H9 (cell line): ENCODE measurements around the gene ATAD2B. TPM values are rescaled to one million over a fixed set of nuclear protein-coding genes. Genes with fewer than 3 reads are reported as not detected.

Source experiments
- DNase-seq: peaks from one replicate; pipeline ENCODE4 v3.0.0-alpha.2; 2017
- H2AFZ ChIP-seq: one replicate; pipeline ENCODE4 v1.6.1; 2013; ENCODE audit warnings: mild to moderate bottlenecking, low read length, control low read depth, moderate library complexity
- H2AK5ac ChIP-seq: 2 replicates; pipeline ENCODE4 v1.6.1; 2013; ENCODE audit warnings: low read length, control low read depth, mixed read lengths; ENCODE audit not compliant: insufficient read length
- H2BK120ac ChIP-seq: one replicate; pipeline ENCODE4 v1.6.1; 2013; ENCODE audit warnings: low read depth, mild to moderate bottlenecking, low read length, control low read depth, inconsistent platforms; ENCODE audit not compliant: poor library complexity, severe bottlenecking
- H2BK12ac ChIP-seq: 2 replicates; pipeline ENCODE4 v1.6.1; 2013; ENCODE audit warnings: low read length, control low read depth, mixed read lengths, low read depth; ENCODE audit not compliant: insufficient read length
- H2BK15ac ChIP-seq: 2 replicates; pipeline ENCODE4 v1.6.1; 2013; ENCODE audit warnings: low read depth, low read length, control low read depth
- H2BK20ac ChIP-seq: one replicate; pipeline ENCODE4 v1.6.1; 2013; ENCODE audit warnings: low read depth, mild to moderate bottlenecking, low read length, control low read depth, inconsistent platforms; ENCODE audit not compliant: poor library complexity, severe bottlenecking
- H2BK5ac ChIP-seq: 2 replicates; pipeline ENCODE4 v1.6.1; 2013; ENCODE audit warnings: low read length, control low read depth, mixed read lengths; ENCODE audit not compliant: insufficient read length
- H3K14ac ChIP-seq: 2 replicates; pipeline ENCODE4 v1.6.1; 2013; ENCODE audit warnings: low read length, control low read depth; ENCODE audit not compliant: insufficient read depth
- H3K18ac ChIP-seq: 2 replicates; pipeline ENCODE4 v1.6.1; 2013; ENCODE audit warnings: low read depth, mild to moderate bottlenecking, mixed read lengths, low read length, control low read depth; ENCODE audit not compliant: insufficient read length
- H3K23ac ChIP-seq: 2 replicates; pipeline ENCODE4 v1.6.1; 2013; ENCODE audit warnings: low read length, control low read depth, mixed read lengths, low read depth; ENCODE audit not compliant: insufficient read length
- H3K23me2 ChIP-seq: 2 replicates; pipeline ENCODE4 v1.6.1; 2013; ENCODE audit warnings: low read depth, mild to moderate bottlenecking, mixed read lengths, low read length, control low read depth; ENCODE audit not compliant: insufficient read length, poor library complexity, severe bottlenecking
- H3K27ac ChIP-seq: 2 replicates; pipeline ENCODE4 v1.5.1; 2013; ENCODE audit warnings: low read length, control low read depth, mixed read lengths, low read depth; ENCODE audit not compliant: insufficient read length
- H3K27me3 ChIP-seq: 2 replicates; pipeline ENCODE4 v1.6.1; 2013; ENCODE audit warnings: low read length, control low read depth, inconsistent platforms; ENCODE audit not compliant: insufficient read depth
- H3K4ac ChIP-seq: 2 replicates; pipeline ENCODE4 v1.6.1; 2013; ENCODE audit warnings: low read depth, mild to moderate bottlenecking, control low read depth, inconsistent platforms, low read length, moderate library complexity
- H3K4me1 ChIP-seq: 2 replicates; pipeline ENCODE4 v1.6.1; 2013; ENCODE audit warnings: low read length, control low read depth, inconsistent platforms; ENCODE audit not compliant: insufficient read depth
- H3K4me2 ChIP-seq: 2 replicates; pipeline ENCODE4 v1.6.1; 2013; ENCODE audit warnings: low read length, control low read depth, mixed read lengths; ENCODE audit not compliant: insufficient read length, insufficient read depth
- H3K56ac ChIP-seq: 2 replicates; pipeline ENCODE4 v1.6.1; 2013; ENCODE audit warnings: low read depth, mild to moderate bottlenecking, mixed read lengths, low read length, control low read depth; ENCODE audit not compliant: insufficient read length
- H3K79me1 ChIP-seq: 2 replicates; pipeline ENCODE4 v1.6.1; 2013; ENCODE audit warnings: low read depth, mild to moderate bottlenecking, moderate library complexity, low read length, control low read depth, inconsistent platforms; ENCODE audit not compliant: insufficient read depth, poor library complexity, severe bottlenecking
- H3K79me2 ChIP-seq: 2 replicates; pipeline ENCODE4 v1.6.1; 2013; ENCODE audit warnings: low read length, control low read depth, inconsistent platforms; ENCODE audit not compliant: insufficient read depth
- H3K9ac ChIP-seq: 2 replicates; pipeline ENCODE4 v1.6.1; 2013; ENCODE audit warnings: low read length, control low read depth, mixed read lengths; ENCODE audit not compliant: insufficient read length; ENCODE audit errors: extremely low read depth
- H3K9me3 ChIP-seq: one replicate; pipeline ENCODE4 v1.6.1; 2013; ENCODE audit warnings: low read depth, low read length, inconsistent platforms; ENCODE audit not compliant: control insufficient read depth
- H3T11ph ChIP-seq: one replicate; pipeline ENCODE4 v1.6.1; 2013; ENCODE audit warnings: mild to moderate bottlenecking, low read length, control low read depth, inconsistent platforms
- H4K20me1 ChIP-seq: one replicate; pipeline ENCODE4 v1.6.1; 2013; ENCODE audit not compliant: control insufficient read depth, insufficient read length, insufficient read depth
- H4K5ac ChIP-seq: 2 replicates; pipeline ENCODE4 v1.6.1; 2013; ENCODE audit warnings: low read depth, mild to moderate bottlenecking, mixed read lengths, low read length, control low read depth; ENCODE audit not compliant: insufficient read length
- H4K8ac ChIP-seq: replicated peaks from 2 replicates; pipeline ENCODE4 v1.6.1; 2013; ENCODE audit warnings: low read length, control low read depth, mixed read lengths, low read depth; ENCODE audit not compliant: insufficient read length
- H4K91ac ChIP-seq: 2 replicates; pipeline ENCODE4 v1.6.1; 2013; ENCODE audit warnings: low read depth, mild to moderate bottlenecking, moderate library complexity, mixed read lengths, low read length, control low read depth; ENCODE audit not compliant: insufficient read length
- H3K27ac Mint-ChIP-seq, 3 experiments: 2 replicates in 2 of 3; 3 replicates in 1 of 3; pipeline ENCODE4 v1.8.0; 2020 to 2021; ENCODE audit warnings: mixed read lengths in 3 of 3, mild to moderate bottlenecking in 1 of 3, moderate library complexity in 1 of 3
- H3K27me3 Mint-ChIP-seq: 2 replicates; pipeline ENCODE4 v1.8.0; 2021; ENCODE audit warnings: low read depth, mild to moderate bottlenecking, moderate library complexity, mixed read lengths
- H3K36me3 Mint-ChIP-seq, 3 experiments: 2 replicates in 2 of 3; 3 replicates in 1 of 3; pipeline ENCODE4 v1.8.0; 2020 to 2021; ENCODE audit warnings: low read depth in 3 of 3, mixed read lengths in 3 of 3; ENCODE audit not compliant: insufficient read depth in 1 of 3
- H3K4me1 Mint-ChIP-seq, 2 experiments: 2 replicates each; pipeline ENCODE4 v1.8.0; 2020; ENCODE audit warnings: mixed read lengths in 2 of 2
- H3K4me3 Mint-ChIP-seq, 2 experiments: 2 replicates in 1 of 2; 3 replicates in 1 of 2; pipeline ENCODE4 v1.8.0; 2020 to 2021; ENCODE audit warnings: mild to moderate bottlenecking in 2 of 2, mixed read lengths in 2 of 2, moderate library complexity in 1 of 2
- H3K9me3 Mint-ChIP-seq, 2 experiments: 2 replicates in 1 of 2; 3 replicates in 1 of 2; pipeline ENCODE4 v1.8.0; 2020; ENCODE audit warnings: mild to moderate bottlenecking in 2 of 2, mixed read lengths in 2 of 2, moderate library complexity in 1 of 2
- CTCF ChIP-seq: fragments of 200-600 bp; sonication (generic); conservative IDR thresholded peaks from 3 replicates; pipeline ENCODE4 v1.8.0; 2021; ENCODE audit warnings: antibody characterized with exemption, mild to moderate bottlenecking
- WGBS: extraction: QIAGEN DNeasy Blood & Tissue Kit; methylation state at CpG from one replicate; pipeline ENCODE4 v1.1.7; 2013; ENCODE audit warnings: missing lambda C conversion rate, low lambda C conversion rate, mixed read lengths; ENCODE audit not compliant: insufficient read length; ENCODE audit errors: extremely low coverage; 5-methylcytosine and 5-hydroxymethylcytosine counted together
- total RNA-seq: library from RNA; stranded (reverse); gene quantifications from 2 replicates; pipeline ENCODE4 v1.2.1, GENCODE V29; 2021

Gene ATAD2B
- total RNA-seq, 1 experiment from 2014 or later = 21.4 TPM

GRCh38 chr2:23900541-23901322 is 26.2 kb downstream of the ATAD2B start:
- Histone ChIP-seq H3K27ac (no peak overlapping the region), H2BK5ac (no peak overlapping the region), H2BK120ac (no peak overlapping the region), H3K79me2 (no peaks in the 10 kb centered on the region; the same call in 1 of the 2 replicates), H3K27me3 (no peaks in the 10 kb centered on the region), H3K56ac (no peak overlapping the region), H3K14ac (no peak overlapping the region), H3K23me2 (no peaks in the 10 kb centered on the region), H4K5ac (no peak overlapping the region), H4K20me1 (no peaks in the 10 kb centered on the region), H3K79me1 (no peaks in the 10 kb centered on the region), H3K23ac (no peak overlapping the region), H3K18ac (no peak overlapping the region), H2BK20ac (no peak overlapping the region), H3K9ac (no peak overlapping the region), H4K91ac (no peak overlapping the region), H2AK5ac (no peak overlapping the region), H3T11ph (no peak overlapping the region), H3K4ac (no peak overlapping the region), H2BK12ac (no peak overlapping the region), H3K4me1 (no peaks in the 10 kb centered on the region), H2AFZ (no peak overlapping the region), H4K8ac (no peak overlapping the region), H3K9me3 (no peaks in the 10 kb centered on the region), H3K4me2 (no peak overlapping the region), H2BK15ac (no peak overlapping the region)
- peaks cover 9 to 10% of the 10 kb centered on the region in 2 experiments; a peak in 2 of 4 replicates for H3K4me1 Mint-ChIP-seq
- H3K27me3 Mint-ChIP-seq = no peaks in the 10 kb centered on the region
- peaks cover 4 to 5% of the 10 kb centered on the region in 2 experiments; a peak in 3 of 5 replicates for H3K9me3 Mint-ChIP-seq
- no peak overlapping the region for H3K4me3 Mint-ChIP-seq
- peaks cover 0 to 5% (median 4%) of the 10 kb centered on the region in 3 experiments; a peak in 4 of 7 replicates for H3K36me3 Mint-ChIP-seq
- WGBS = no CpG with 5 or more reads among the region's 9 CpGs
- no peak for TF ChIP-seq CTCF
- peak overlapping the region in 1 of 3 experiments; percentile 3; a peak in 1 of 7 replicates for H3K27ac Mint-ChIP-seq
- no peak for DNase-seq
